Fibroblast of skin of left quadriceps (primary cell): Measurements from ENCODE around the gene DMRT1.

Experiments
- DNase-seq, 2 experiments: peaks; one replicate each; pipeline ENCODE4 v3.0.0-alpha.2; 2013; ENCODE audit warnings: low read depth in 2 of 2

Gene DMRT1

GRCh38 chr9:922171-922570 lies 80.7 kb downstream of the DMRT1 start:
- no peak for DNase-seq

GRCh38 chr9:922731-923130 lies 81.2 kb downstream of the DMRT1 start:
- DNase-seq = no peak

GRCh38 chr9:926976-927375 lies 85.5 kb downstream of the DMRT1 start:
- no peak for DNase-seq

- no peak for DNase-seq
Measured at GRCh38 chr9:928363-929042, 87.0 kb downstream of the DMRT1 start.

GRCh38 chr9:929719-930118 lies 88.2 kb downstream of the DMRT1 start:
- no peak for DNase-seq

GRCh38 chr9:933356-933755 lies 91.9 kb downstream of the DMRT1 start:
- no peak for DNase-seq

- peak; percentile 1 to 8 for DNase-seq
Measured at GRCh38 chr9:935348-935965, 94.0 kb downstream of the DMRT1 start.

GRCh38 chr9:942805-943580 lies 101.5 kb downstream of the DMRT1 start:
- DNase-seq = no peak

GRCh38 chr9:947985-948384 lies 106.5 kb downstream of the DMRT1 start:
- DNase-seq = no peak

GRCh38 chr9:948497-948896 lies 107.0 kb downstream of the DMRT1 start:
- no peak for DNase-seq

GRCh38 chr9:950139-950538 lies 108.6 kb downstream of the DMRT1 start:
- no peak for DNase-seq

GRCh38 chr9:952546-952945 lies 111.0 kb downstream of the DMRT1 start:
- no peak for DNase-seq

- DNase-seq = no peak
Measured at GRCh38 chr9:959105-959504, 117.6 kb downstream of the DMRT1 start.

- no peak for DNase-seq
Measured at GRCh38 chr9:959914-960313, 118.4 kb downstream of the DMRT1 start.

GRCh38 chr9:962023-962422 lies 120.5 kb downstream of the DMRT1 start:
- DNase-seq = no peak

- no peak for DNase-seq
Measured at GRCh38 chr9:965497-965896, 124.0 kb downstream of the DMRT1 start.

GRCh38 chr9:966870-967269 lies 125.4 kb downstream of the DMRT1 start:
- no peak for DNase-seq

GRCh38 chr9:967436-967835 lies 125.9 kb downstream of the DMRT1 start:
- no peak for DNase-seq

GRCh38 chr9:967903-968641 lies 126.6 kb downstream of the DMRT1 start:
- DNase-seq = no peak

GRCh38 chr9:969310-970150 lies 128.0 kb downstream of the DMRT1 start:
- no peak for DNase-seq
